SU-DHL-6 (cell line): ENCODE data around the gene KIF20A.

ENCODE experiments used
- H2AFZ ChIP-seq: fragments of 200-600 bp; sonication (generic); 2 replicates; pipeline ENCODE4 v1.6.1; 2014; ENCODE audit warnings: low read depth, mild to moderate bottlenecking, moderate library complexity, mixed read lengths, antibody characterized with exemption, low read length; ENCODE audit not compliant: severe bottlenecking
- H3F3A ChIP-seq: fragments of 200-600 bp; shearing (Covaris generic); 2 replicates; pipeline ENCODE4 v1.6.0; 2016; ENCODE audit warnings: antibody characterized with exemption, mild to moderate bottlenecking; ENCODE audit not compliant: insufficient read depth
- H3K27ac ChIP-seq: fragments of 200-600 bp; sonication (generic); 2 replicates; pipeline ENCODE4 v1.5.1; 2016; ENCODE audit warnings: low read depth, mild to moderate bottlenecking, low read length, moderate library complexity, mixed read lengths
- H3K27me3 ChIP-seq: fragments of 200-600 bp; sonication (generic), shearing (Covaris generic); 2 replicates; pipeline ENCODE4 v1.6.0; 2014; ENCODE audit warnings: mild to moderate bottlenecking, low read length
- H3K36me3 ChIP-seq: fragments of 200-600 bp; sonication (generic); 2 replicates; pipeline ENCODE4 v1.6.1; 2014; ENCODE audit warnings: mild to moderate bottlenecking, low read length, mixed read lengths
- H3K4me2 ChIP-seq: fragments of 300-600, 200-600 bp; shearing (Covaris generic), sonication (generic); 2 replicates; pipeline ENCODE4 v1.6.0; 2014; ENCODE audit warnings: low read length, low read depth, mild to moderate bottlenecking; ENCODE audit not compliant: poor library complexity, severe bottlenecking
- H3K4me3 ChIP-seq: fragments of 200-600 bp; sonication (generic); 2 replicates; pipeline ENCODE4 v1.5.1; 2014; ENCODE audit warnings: antibody characterized with exemption, low read length, mild to moderate bottlenecking, mixed read lengths; ENCODE audit not compliant: insufficient read depth, poor library complexity, severe bottlenecking
- H3K79me2 ChIP-seq: fragments of 200-600 bp; sonication (generic); 2 replicates; pipeline ENCODE4 v1.6.1; 2014; ENCODE audit warnings: mild to moderate bottlenecking, low read length, moderate library complexity; ENCODE audit not compliant: insufficient read depth
- H3K9ac ChIP-seq: fragments of 200-600 bp; sonication (generic); 2 replicates; pipeline ENCODE4 v1.7.0; 2014; ENCODE audit warnings: mild to moderate bottlenecking, low read length
- H3K9me2 ChIP-seq: fragments of 200-600 bp; sonication (generic); replicated peaks from 2 replicates; pipeline ENCODE4 v1.6.1; 2014; ENCODE audit warnings: low read length; ENCODE audit not compliant: insufficient read depth
- H3K9me3 ChIP-seq: fragments of 200-600 bp; sonication (generic); 2 replicates; pipeline ENCODE4 v1.6.1; 2014; ENCODE audit warnings: low read length, mixed read lengths; ENCODE audit not compliant: insufficient read depth
- H4K20me1 ChIP-seq: fragments of 200-600 bp; sonication (generic); 2 replicates; pipeline ENCODE4 v1.6.1; 2014; ENCODE audit warnings: low read depth, mild to moderate bottlenecking, antibody characterized with exemption, low read length, moderate library complexity, mixed read lengths
- EZH2phosphoT487 ChIP-seq: fragments of 200-600 bp; sonication (generic), shearing (Covaris generic); conservative IDR thresholded peaks from 2 replicates; pipeline ENCODE4 v1.6.1; 2018; ENCODE audit warnings: mild to moderate bottlenecking, antibody characterized with exemption, low read length, moderate library complexity, mixed read lengths
- TF ChIP-seq, protein P1 (sequence below): fragments of 200-600 bp; sonication (generic); IDR thresholded peaks from one replicate; pipeline ENCODE4 v1.5.1; 2017; ENCODE audit warnings: antibody characterized with exemption, mild to moderate bottlenecking, low read length, moderate library complexity; ENCODE audit not compliant: insufficient read depth, poor library complexity, severe bottlenecking

KIF20A gene

DNA sequence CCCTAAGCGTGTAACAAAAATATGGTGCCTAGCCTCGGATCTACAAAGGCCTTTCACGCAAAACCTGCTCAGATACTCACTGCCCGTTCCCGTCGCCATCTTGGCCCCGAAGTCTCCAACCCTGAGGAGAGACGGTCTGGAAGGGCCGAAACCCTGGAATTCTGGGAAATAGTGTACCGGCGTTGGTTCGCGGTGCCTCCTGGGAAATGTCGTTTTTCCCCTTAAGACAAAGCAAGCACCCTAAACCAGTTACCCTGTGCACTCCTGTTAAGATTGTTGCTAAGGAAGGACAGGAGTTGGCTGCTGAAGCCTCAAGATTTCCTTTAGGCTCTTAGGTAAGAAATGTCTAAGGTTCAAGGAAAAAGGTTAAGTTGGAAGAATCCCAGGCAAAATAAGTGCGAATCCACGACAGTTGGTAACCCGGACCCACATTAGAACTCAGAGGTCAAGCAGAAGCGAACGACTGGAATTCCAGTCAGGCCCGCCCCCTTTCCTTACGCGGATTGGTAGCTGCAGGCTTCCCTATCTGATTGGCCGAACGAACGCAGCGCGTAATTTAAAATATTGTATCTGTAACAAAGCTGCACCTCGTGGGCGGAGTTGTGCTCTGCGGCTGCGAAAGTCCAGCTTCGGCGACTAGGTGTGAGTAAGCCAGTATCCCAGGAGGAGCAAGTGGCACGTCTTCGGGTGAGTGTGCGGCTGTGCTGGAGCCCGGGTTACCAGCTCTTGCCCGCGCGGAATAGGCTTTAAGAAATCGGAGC, at the start of gene KIF20A, which contains the start of gene BRD8:
Gene KIF20A (plus strand): TSS at position 597 of the 761 bp plus-strand sequence. CDS start 569 bp downstream, outside the sequence.
Gene BRD8 (minus strand): TSS at position 115 of the 761 bp plus-strand sequence. CDS start 16 bp downstream, at position 99.
- TF ChIP-seq, protein P1, sequence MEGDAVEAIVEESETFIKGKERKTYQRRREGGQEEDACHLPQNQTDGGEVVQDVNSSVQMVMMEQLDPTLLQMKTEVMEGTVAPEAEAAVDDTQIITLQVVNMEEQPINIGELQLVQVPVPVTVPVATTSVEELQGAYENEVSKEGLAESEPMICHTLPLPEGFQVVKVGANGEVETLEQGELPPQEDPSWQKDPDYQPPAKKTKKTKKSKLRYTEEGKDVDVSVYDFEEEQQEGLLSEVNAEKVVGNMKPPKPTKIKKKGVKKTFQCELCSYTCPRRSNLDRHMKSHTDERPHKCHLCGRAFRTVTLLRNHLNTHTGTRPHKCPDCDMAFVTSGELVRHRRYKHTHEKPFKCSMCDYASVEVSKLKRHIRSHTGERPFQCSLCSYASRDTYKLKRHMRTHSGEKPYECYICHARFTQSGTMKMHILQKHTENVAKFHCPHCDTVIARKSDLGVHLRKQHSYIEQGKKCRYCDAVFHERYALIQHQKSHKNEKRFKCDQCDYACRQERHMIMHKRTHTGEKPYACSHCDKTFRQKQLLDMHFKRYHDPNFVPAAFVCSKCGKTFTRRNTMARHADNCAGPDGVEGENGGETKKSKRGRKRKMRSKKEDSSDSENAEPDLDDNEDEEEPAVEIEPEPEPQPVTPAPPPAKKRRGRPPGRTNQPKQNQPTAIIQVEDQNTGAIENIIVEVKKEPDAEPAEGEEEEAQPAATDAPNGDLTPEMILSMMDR: no peak
- TF ChIP-seq EZH2phosphoT487: no peak
- Histone ChIP-seq H3K4me2 (peak within 1 kb of the TSS; percentile 75), H3K27me3 (no peaks in the 10 kb centered on the region), H3F3A (0 out of 2 replicates have a peak, but pooled peaks cover 10% of the 10 kb centered on the region), H3K9ac (peak within 1 kb of the TSS; percentile 75), H3K4me3 (peak within 1 kb of the TSS; percentile 83), H3K9me2 (no peaks in the 10 kb centered on the region), H4K20me1 (no peaks in the 10 kb centered on the region), H3K36me3 (no peaks in the 10 kb centered on the region), H3K9me3 (no peaks in the 10 kb centered on the region), H2AFZ (peak within 1 kb of the TSS; percentile 93), H3K79me2 (peaks cover 32% of the 10 kb centered on the region), H3K27ac (peak within 1 kb of the TSS; percentile 83)

DNA sequence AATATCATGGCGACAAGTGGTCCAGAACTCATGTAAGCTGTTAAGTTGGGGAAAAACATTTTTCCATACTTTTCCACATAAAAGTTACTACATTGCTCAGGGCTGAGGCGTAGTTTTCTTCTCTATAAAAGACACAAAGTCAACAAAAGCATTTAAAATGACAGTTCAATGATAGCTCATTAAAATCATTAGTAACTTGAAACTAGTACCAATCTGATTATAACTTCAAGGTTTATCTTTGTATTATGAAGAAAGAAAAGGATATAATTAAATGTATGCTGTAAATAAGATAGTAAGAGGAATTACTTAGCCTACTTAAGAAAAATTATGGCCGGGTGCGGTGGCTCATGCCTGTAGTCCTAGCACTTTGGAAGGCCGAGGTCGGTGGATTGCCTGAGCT, 49.6 kb upstream of the KIF20A start:
- no peak overlapping the region for H3K9ac ChIP-seq
- no peaks in the 10 kb centered on the region for H3K36me3 ChIP-seq
- TF ChIP-seq EZH2phosphoT487: no peak
- TF ChIP-seq, protein P1: no peak
- H2AFZ ChIP-seq: no peak overlapping the region
- no peaks in the 10 kb centered on the region for H4K20me1 ChIP-seq
- H3K4me3 ChIP-seq: no peak overlapping the region
- no peaks in the 10 kb centered on the region for H3K9me2 ChIP-seq
- no peaks in the 10 kb centered on the region for H3K79me2 ChIP-seq
- H3K27ac ChIP-seq: no peak overlapping the region
- H3K27me3 ChIP-seq: no peaks in the 10 kb centered on the region
- H3K9me3 ChIP-seq: no peaks in the 10 kb centered on the region
- no peaks in the 10 kb centered on the region for H3F3A ChIP-seq
- H3K4me2 ChIP-seq: no peak overlapping the region

DNA sequence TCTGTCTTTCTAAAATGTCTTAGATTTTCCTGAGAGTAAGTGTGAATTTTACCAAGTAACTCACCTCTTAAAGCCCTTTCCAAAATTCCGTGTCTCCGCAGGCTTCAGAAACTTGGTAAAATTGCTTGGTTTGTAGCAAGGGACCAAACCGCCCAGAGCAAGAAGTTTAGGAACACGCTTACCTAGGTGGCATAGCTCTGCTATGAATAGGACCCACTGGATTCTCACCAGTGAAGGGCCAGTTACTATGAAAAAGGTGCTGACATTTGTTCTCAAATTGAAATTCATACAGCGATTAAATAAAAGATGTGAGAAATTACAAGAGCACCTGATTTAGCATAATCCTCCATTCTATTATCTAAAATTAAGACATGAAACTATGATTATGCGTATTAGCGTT, 46.4 kb upstream of the KIF20A start:
- Histone ChIP-seq H3K79me2 (no peaks in the 10 kb centered on the region), H3K27ac (no peak overlapping the region), H3F3A (no peaks in the 10 kb centered on the region), H3K4me2 (peak overlapping the region; percentile 69), H3K4me3 (peak overlapping the region; percentile 21), H2AFZ (peak overlapping the region; percentile 93), H3K9ac (peak overlapping the region; percentile 28; the same call in 1 of the 2 replicates), H3K27me3 (no peaks in the 10 kb centered on the region), H4K20me1 (no peaks in the 10 kb centered on the region), H3K9me2 (no peaks in the 10 kb centered on the region), H3K9me3 (no peaks in the 10 kb centered on the region), H3K36me3 (no peaks in the 10 kb centered on the region)
- no peak for TF ChIP-seq EZH2phosphoT487
- TF ChIP-seq, protein P1: no peak
